Measurements from ENCODE around the gene COL4A4.

The COL4A4 gene

DNA sequence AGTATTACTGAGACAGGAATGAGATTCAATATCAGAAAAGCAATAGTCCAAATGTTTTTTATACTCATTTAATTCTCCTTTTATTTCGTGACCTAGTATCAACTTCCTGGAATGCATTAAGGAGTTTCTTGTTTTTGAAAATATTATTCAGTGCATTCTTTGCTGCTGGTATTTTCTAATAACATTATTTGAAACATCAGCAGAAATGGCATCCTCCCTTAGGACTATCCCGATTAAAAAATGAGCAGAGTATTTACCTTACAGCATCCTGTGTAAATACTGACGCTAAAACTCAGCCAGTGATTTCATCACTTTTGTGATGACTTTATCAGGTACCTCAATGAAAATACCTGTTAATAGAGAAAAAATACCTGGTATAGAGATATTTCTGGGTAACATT is 16.8 kb upstream of the COL4A4 start (continued):
- TF ChIP-seq ZNF530 (tag by site-specific recombination; IDR thresholded peaks at IDR 0.05; ENCODE audit: low read depth), result no peak
- TF ChIP-seq ZNF654 (tag by site-specific recombination; IDR thresholded peaks at IDR 0.05; ENCODE audit: low read depth), result no peak
- no peak for TF ChIP-seq ZNF626 (tag by site-specific recombination; IDR thresholded peaks at IDR 0.05)
- no peak for TF ChIP-seq ZNF146 (tag by site-specific recombination; IDR thresholded peaks at IDR 0.05)
- no peak for TF ChIP-seq PRDM1 (tag by site-specific recombination; IDR thresholded peaks at IDR 0.05)
- no peak for TF ChIP-seq ZNF24 (tag by site-specific recombination; IDR thresholded peaks at IDR 0.05)

DNA sequence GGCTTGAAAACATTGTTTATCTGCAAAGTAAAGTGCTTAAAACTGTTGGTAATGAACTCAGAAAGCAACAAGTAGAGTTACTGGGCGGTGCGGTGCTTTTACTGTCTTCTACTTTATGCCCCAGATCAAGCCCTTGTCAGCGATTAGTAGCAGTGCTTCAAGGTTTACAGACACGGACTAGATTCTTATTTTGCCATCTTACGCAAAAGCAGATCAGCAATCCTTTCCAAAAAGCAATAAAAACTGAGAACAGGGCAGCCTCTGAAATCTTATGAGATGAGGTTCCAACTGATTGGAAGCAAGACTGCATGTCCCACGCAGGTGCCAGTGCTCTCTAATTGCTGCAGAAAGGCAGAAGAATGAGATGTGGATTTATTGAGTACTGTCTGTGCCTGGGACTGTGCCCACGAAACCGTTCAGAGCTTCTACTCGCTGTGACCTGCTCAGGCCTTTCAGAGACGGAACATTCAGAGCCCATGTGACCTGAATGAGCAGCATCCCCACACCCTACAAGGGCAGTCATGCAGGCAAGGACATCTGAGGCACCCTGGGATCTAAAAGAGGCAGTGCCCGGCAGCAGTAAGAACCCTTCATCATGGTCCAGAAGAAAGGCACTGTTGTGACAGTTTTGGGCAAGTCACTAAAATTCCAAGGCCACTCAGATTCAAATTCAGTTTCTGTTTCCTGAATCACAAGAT is 16.1 kb upstream of the COL4A4 start:
- Histone ChIP-seq H3K4me3 (ENCODE audit: low read depth, low read length) (no peak overlapping the region), H3K36me3 (ENCODE audit: control insufficient read depth in 2 of 2, insufficient read depth in 1 of 2, low read length in 2 of 2) (no peaks in the 10 kb centered on the region; a peak in 1 of 3 replicates), H3K9me3 (ENCODE audit: control insufficient read depth, insufficient read depth, low read depth, low read length) (no peaks in the 10 kb centered on the region), H3K27ac (ENCODE audit: extremely low read depth, low read depth, low read length) (no peak overlapping the region), H3K4me1 (ENCODE audit: control insufficient read depth, insufficient read depth, low read length) (no peaks in the 10 kb centered on the region)
- POLR2A ChIA-PET, result no interaction called here
- TF ChIP-seq, protein P1, sequence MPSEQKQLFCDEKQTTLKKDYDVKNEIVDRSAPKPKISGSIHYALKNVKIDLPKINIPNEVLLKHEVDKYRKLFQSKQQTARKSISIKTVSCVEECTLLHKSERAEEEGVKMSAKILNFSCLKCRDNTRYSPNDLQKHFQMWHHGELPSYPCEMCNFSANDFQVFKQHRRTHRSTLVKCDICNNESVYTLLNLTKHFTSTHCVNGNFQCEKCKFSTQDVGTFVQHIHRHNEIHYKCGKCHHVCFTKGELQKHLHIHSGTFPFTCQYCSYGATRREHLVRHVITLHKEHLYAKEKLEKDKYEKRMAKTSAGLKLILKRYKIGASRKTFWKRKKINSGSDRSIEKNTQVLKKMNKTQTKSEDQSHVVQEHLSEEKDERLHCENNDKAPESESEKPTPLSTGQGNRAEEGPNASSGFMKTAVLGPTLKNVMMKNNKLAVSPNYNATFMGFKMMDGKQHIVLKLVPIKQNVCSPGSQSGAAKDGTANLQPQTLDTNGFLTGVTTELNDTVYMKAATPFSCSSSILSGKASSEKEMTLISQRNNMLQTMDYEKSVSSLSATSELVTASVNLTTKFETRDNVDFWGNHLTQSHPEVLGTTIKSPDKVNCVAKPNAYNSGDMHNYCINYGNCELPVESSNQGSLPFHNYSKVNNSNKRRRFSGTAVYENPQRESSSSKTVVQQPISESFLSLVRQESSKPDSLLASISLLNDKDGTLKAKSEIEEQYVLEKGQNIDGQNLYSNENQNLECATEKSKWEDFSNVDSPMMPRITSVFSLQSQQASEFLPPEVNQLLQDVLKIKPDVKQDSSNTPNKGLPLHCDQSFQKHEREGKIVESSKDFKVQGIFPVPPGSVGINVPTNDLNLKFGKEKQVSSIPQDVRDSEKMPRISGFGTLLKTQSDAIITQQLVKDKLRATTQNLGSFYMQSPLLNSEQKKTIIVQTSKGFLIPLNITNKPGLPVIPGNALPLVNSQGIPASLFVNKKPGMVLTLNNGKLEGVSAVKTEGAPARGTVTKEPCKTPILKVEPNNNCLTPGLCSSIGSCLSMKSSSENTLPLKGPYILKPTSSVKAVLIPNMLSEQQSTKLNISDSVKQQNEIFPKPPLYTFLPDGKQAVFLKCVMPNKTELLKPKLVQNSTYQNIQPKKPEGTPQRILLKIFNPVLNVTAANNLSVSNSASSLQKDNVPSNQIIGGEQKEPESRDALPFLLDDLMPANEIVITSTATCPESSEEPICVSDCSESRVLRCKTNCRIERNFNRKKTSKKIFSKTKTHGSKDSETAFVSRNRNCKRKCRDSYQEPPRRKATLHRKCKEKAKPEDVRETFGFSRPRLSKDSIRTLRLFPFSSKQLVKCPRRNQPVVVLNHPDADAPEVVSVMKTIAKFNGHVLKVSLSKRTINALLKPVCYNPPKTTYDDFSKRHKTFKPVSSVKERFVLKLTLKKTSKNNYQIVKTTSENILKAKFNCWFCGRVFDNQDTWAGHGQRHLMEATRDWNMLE (tag by site-specific recombination; conservative IDR thresholded peaks at IDR 0.05; ENCODE audit: low read depth), result no peak
- TF ChIP-seq, protein P2, sequence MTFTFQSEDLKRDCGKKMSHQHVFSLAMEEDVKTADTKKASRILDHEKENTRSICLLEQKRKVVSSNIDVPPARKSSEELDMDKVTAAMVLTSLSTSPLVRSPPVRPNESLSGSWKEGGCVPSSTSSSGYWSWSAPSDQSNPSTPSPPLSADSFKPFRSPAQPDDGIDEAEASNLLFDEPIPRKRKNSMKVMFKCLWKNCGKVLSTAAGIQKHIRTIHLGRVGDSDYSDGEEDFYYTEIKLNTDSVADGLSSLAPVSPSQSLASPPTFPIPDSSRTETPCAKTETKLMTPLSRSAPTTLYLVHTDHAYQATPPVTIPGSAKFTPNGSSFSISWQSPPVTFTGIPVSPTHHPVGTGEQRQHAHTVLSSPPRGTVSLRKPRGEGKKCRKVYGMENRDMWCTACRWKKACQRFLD (tag by site-specific recombination; IDR thresholded peaks at IDR 0.05), result no peak
- TF ChIP-seq ZNF248 (tag by site-specific recombination; IDR thresholded peaks at IDR 0.05) (no peak), SCRT2 (tag by site-specific recombination; IDR thresholded peaks at IDR 0.05) (peak; percentile 31; the same call in 1 of the 2 replicates), ZNF133 (tag by site-specific recombination; IDR thresholded peaks at IDR 0.05) (no peak), FEZF1 (tag by site-specific recombination; IDR thresholded peaks at IDR 0.05) (no peak), ZNF426 (tag by site-specific recombination; IDR thresholded peaks at IDR 0.05) (no peak)
- CTCF ChIA-PET, result no interaction called here

DNA sequence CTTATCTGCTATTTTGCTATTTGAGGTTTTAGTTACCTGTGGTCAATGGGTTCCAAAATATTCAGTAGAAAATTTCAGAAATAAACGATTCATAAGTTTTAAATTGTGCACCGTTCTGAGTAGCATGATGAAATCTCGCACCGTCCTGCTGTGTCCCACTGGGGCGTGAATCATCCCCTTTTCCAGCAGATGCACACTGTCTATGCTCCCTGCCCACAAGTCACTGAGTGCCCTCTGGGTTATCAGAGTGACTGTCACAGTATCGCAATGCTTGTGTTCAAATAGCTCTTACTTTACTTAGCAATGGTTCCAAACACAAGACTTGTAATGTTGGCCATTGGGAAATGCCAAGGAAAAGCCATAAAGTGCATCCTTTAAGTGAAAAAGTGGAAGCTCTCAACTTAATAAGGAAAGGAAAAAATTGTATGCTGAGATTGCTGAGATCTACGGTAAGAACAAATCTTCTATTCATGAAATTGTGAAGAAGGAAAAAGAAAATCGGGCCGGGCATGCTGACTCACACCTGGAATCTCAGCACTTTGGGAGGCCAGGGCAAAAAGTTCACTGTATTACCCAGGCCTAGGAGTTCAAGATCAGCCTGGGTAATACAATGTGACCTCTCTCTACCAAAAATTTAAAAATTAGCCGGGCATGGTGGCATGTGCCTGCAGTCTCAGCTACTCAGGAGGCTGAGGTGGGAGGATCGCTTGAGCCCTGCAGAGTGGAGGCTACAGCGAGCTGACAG is 13.8 kb upstream of the COL4A4 start:
- Histone ChIP-seq H3K27ac (ENCODE audit: extremely low read depth, low read depth, low read length) (no peak overlapping the region), H3K9me3 (ENCODE audit: control insufficient read depth, insufficient read depth, low read depth, low read length) (no peaks in the 10 kb centered on the region), H3K36me3 (ENCODE audit: control insufficient read depth in 2 of 2, insufficient read depth in 1 of 2, low read length in 2 of 2) (no peaks in the 10 kb centered on the region; a peak in 1 of 3 replicates), H3K4me1 (ENCODE audit: control insufficient read depth, insufficient read depth, low read length) (no peaks in the 10 kb centered on the region), H3K4me3 (ENCODE audit: low read depth, low read length) (no peak overlapping the region)
- ChIA-PET CTCF (interaction anchor here (0.5 to 0.7 kb wide), 2 partner anchors 9 to 56 kb away, joined by 3 read pairs; no protein-coding TSS in a partner anchor), POLR2A (no interaction called here)
- TF ChIP-seq ZFP41 (tag by site-specific recombination; IDR thresholded peaks at IDR 0.05; ENCODE audit: borderline replicate concordance) (no peak), KLF10 (tag by site-specific recombination; IDR thresholded peaks at IDR 0.05) (no peak), BCL11A (tag by site-specific recombination; IDR thresholded peaks at IDR 0.05; ENCODE audit: low read depth) (no peak), ZNF292 (tag by site-specific recombination; IDR thresholded peaks at IDR 0.05; ENCODE audit: borderline replicate concordance, low read depth) (no peak), ZNF837 (tag by site-specific recombination; IDR thresholded peaks at IDR 0.05) (no peak), TCF7L2 (IDR thresholded peaks at IDR 0.05; ENCODE audit: borderline replicate concordance, low read depth, low read length) (no peak), ZNF670 (tag by site-specific recombination; IDR thresholded peaks at IDR 0.05; ENCODE audit: low read depth) (no peak), PRDM1 (tag by site-specific recombination; IDR thresholded peaks at IDR 0.05) (no peak), YY1 (tag by site-specific recombination; IDR thresholded peaks at IDR 0.05) (no peak), ZNF473 (tag by site-specific recombination; IDR thresholded peaks at IDR 0.05) (no peak)
- TF ChIP-seq, protein P3, sequence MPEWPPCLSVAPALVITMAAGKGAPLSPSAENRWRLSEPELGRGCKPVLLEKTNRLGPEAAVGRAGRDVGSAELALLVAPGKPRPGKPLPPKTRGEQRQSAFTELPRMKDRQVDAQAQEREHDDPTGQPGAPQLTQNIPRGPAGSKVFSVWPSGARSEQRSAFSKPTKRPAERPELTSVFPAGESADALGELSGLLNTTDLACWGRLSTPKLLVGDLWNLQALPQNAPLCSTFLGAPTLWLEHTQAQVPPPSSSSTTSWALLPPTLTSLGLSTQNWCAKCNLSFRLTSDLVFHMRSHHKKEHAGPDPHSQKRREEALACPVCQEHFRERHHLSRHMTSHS (tag by site-specific recombination; IDR thresholded peaks at IDR 0.05), result no peak
- TF ChIP-seq, protein P4, sequence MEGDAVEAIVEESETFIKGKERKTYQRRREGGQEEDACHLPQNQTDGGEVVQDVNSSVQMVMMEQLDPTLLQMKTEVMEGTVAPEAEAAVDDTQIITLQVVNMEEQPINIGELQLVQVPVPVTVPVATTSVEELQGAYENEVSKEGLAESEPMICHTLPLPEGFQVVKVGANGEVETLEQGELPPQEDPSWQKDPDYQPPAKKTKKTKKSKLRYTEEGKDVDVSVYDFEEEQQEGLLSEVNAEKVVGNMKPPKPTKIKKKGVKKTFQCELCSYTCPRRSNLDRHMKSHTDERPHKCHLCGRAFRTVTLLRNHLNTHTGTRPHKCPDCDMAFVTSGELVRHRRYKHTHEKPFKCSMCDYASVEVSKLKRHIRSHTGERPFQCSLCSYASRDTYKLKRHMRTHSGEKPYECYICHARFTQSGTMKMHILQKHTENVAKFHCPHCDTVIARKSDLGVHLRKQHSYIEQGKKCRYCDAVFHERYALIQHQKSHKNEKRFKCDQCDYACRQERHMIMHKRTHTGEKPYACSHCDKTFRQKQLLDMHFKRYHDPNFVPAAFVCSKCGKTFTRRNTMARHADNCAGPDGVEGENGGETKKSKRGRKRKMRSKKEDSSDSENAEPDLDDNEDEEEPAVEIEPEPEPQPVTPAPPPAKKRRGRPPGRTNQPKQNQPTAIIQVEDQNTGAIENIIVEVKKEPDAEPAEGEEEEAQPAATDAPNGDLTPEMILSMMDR (tag by site-specific recombination; IDR thresholded peaks at IDR 0.05), result no peak

Measured in HEK293 (cell line).